ENCODE data around the gene LPIN3.

LPIN3 gene

GRCh38 chr20:41395667-41396664 lies 55.3 kb downstream of the LPIN3 start:
- DNase-seq = no peak

GRCh38 chr20:41398408-41398807 lies 57.8 kb downstream of the LPIN3 start:
- DNase-seq = no peak

GRCh38 chr20:41403604-41404003 lies 63.0 kb downstream of the LPIN3 start:
- DNase-seq = no peak

- DNase-seq = no peak
Observed at GRCh38 chr20:41405436-41405835, 64.8 kb downstream of the LPIN3 start.

GRCh38 chr20:41406353-41406752 lies 65.7 kb downstream of the LPIN3 start:
- DNase-seq = no peak

GRCh38 chr20:41406896-41407444 lies 66.3 kb downstream of the LPIN3 start:
- DNase-seq = no peak

GRCh38 chr20:41407607-41408006 lies 67.0 kb downstream of the LPIN3 start:
- DNase-seq = no peak

- no peak for DNase-seq
Observed at GRCh38 chr20:41408156-41408794, 67.7 kb downstream of the LPIN3 start.

- DNase-seq = no peak
Observed at GRCh38 chr20:41408986-41409385, 68.4 kb downstream of the LPIN3 start.
